Measurements from ENCODE around the gene MRPS34.

Gene MRPS34

GRCh38 chr16:1746693-1747195 is 26.2 kb downstream of the MRPS34 start:
- no peak for TF ChIP-seq CTCF (IDR thresholded peaks at IDR 0.05)

DNA sequence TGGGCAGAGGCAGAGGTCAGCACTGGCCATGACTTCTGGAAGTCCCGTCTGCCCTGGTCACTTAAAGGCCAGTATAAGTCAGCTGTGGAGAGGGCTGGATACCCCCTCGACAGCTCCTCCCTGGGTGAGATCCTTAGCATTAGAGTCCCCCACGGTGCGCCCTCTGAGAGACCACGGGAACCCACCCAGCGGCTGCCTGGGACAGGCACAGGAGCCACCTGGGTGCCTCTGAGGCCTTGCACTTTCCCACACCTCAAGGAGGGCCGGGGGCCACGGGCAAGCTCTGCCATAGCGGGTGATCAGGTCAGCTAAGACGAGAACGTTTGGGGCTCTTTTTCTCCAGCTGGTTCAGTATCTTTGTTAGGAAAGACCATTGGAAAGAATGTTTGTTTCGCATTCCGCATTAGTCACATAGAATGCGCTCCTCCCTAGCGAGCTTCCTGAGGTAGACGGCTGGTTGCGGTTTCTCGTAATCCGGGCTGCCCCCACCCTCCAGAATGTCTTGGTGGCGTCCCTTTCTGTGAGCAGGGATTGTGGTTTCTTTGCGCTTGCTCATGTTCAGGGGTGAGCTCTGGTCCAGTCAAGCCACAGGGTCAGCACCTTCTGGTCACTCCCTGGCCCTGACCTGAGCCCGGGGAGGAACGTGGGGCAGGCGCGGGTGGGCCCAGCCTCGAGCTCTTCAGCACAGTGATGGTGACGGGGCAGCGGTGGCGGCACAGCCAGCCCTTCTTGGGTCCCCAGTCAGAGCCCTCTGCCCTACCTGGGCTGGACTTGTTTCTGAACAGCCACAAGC is 26.8 kb downstream of the MRPS34 start:
- no peak for TF ChIP-seq CTCF (IDR thresholded peaks at IDR 0.05)

GRCh38 chr16:1745181-1745899 is 27.6 kb downstream of the MRPS34 start:
- TF ChIP-seq CTCF (IDR thresholded peaks at IDR 0.05), result no peak

- no peak for TF ChIP-seq CTCF (IDR thresholded peaks at IDR 0.05)
These were observed 28.5 kb downstream of the MRPS34 start for GRCh38 chr16:1744338-1744840.

- TF ChIP-seq CTCF (IDR thresholded peaks at IDR 0.05), result no peak
These were observed 29.3 kb downstream of the MRPS34 start for GRCh38 chr16:1743376-1744337.

GRCh38 chr16:1741553-1742165 is 31.3 kb downstream of the MRPS34 start:
- TF ChIP-seq CTCF (IDR thresholded peaks at IDR 0.05), result no peak
